ENCODE measurements around the gene TSR3.

The TSR3 gene

DNA sequence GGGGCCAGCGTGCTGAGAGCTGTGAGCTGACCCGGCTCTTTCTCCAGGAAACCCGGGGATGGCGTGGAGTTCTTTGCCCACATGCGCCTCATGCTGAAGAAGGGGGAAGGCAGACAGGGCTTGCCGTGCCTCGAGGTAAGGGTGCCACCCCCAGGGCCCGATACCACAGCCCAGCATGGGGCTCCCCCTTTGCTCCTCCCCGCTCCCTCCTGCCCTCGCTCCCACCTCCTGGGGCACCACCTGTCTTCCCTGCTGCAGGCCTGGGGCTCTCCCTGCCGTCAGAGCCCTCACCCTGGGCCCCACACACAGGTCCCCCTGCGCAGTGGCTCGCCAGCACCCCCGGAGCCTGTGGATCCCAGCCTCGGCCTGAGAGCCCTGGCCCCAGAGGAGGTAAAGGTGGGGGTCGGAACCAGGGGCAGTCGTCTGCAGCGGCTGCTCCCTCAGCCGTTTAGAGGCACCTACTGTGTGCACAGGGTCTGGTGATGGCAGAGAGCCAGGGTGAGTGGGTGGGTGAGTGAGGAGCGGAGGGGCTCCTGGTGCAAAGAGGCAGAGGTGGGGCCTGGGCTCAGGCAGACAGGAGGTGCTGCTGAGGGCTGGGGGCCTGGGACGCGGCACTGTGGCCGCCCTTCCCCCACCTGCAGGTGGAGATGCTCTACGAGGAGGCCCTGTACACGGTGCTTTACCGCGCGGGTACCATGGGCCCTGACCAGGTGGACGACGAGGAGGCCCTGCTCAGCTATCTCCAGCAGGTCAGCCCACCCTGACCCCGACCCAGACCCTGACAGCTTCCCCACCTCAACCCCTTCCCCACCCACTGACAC is 12.6 kb downstream of the TSR3 start:
- H3K4me1 ChIP-seq, result peaks cover 6% of the 10 kb centered on the region
- H3K9me3 ChIP-seq (ENCODE audit: control insufficient read depth, low read length), result no peaks in the 10 kb centered on the region
- H2AFZ ChIP-seq, result no peak overlapping the region
- no peak overlapping the region for H3K4me2 ChIP-seq (ENCODE audit: low read length)
- H3K79me2 ChIP-seq, result no peaks in the 10 kb centered on the region
- no peaks in the 10 kb centered on the region for H3K27me3 ChIP-seq (ENCODE audit: control insufficient read depth, insufficient read depth, low read length)
- TF ChIP-seq, protein P1, sequence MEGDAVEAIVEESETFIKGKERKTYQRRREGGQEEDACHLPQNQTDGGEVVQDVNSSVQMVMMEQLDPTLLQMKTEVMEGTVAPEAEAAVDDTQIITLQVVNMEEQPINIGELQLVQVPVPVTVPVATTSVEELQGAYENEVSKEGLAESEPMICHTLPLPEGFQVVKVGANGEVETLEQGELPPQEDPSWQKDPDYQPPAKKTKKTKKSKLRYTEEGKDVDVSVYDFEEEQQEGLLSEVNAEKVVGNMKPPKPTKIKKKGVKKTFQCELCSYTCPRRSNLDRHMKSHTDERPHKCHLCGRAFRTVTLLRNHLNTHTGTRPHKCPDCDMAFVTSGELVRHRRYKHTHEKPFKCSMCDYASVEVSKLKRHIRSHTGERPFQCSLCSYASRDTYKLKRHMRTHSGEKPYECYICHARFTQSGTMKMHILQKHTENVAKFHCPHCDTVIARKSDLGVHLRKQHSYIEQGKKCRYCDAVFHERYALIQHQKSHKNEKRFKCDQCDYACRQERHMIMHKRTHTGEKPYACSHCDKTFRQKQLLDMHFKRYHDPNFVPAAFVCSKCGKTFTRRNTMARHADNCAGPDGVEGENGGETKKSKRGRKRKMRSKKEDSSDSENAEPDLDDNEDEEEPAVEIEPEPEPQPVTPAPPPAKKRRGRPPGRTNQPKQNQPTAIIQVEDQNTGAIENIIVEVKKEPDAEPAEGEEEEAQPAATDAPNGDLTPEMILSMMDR (IDR thresholded peaks at IDR 0.05), result no peak
- no peak overlapping the region for H3K4me3 ChIP-seq (ENCODE audit: low read depth, low read length)
- no peak overlapping the region for H3K9ac ChIP-seq
- H3K36me3 ChIP-seq (ENCODE audit: control insufficient read depth, insufficient read depth, low read length), result no peaks in the 10 kb centered on the region
- no peak overlapping the region for H3K27ac ChIP-seq

DNA sequence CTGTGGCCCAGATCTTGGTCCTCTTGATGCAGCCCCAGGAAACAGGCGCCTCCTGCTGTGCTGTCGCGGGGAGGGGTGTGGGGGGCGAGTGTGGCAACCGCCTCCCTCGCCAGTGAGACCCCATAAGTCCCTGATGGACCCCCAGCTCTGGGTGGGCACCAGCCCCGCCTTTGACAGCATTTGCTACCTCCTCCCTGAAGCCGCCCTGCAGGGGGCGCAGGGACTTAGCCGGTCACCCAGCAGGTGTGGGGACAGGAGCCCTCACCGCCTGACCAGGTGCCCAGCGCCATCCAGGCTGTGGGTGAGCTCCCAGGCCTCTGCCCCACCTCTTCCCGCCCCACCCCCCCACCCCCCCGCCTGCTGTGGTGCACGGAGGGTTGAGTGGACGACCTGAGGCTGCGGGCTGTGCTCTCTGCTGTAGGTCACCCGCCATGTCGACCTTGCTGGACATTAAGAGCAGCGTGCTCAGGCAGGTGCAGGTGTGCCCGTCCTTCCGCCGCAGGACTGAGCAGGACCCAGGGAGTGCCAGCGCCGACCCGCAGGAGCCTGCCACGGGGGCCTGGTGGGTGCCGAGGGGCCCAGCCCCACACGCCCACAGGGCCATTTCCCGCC is 13.5 kb downstream of the TSR3 start:
- Histone ChIP-seq H3K79me2 (no peaks in the 10 kb centered on the region), H3K27me3 (ENCODE audit: control insufficient read depth, insufficient read depth, low read length) (no peaks in the 10 kb centered on the region), H3K36me3 (ENCODE audit: control insufficient read depth, insufficient read depth, low read length) (no peaks in the 10 kb centered on the region), H3K4me2 (ENCODE audit: low read length) (no peak overlapping the region), H3K4me1 (peaks cover 6% of the 10 kb centered on the region), H2AFZ (no peak overlapping the region), H3K4me3 (ENCODE audit: low read depth, low read length) (no peak overlapping the region), H3K27ac (no peak overlapping the region), H3K9me3 (ENCODE audit: control insufficient read depth, low read length) (no peaks in the 10 kb centered on the region), H3K9ac (no peak overlapping the region)
- TF ChIP-seq, protein P1 (IDR thresholded peaks at IDR 0.05), result no peak

DNA sequence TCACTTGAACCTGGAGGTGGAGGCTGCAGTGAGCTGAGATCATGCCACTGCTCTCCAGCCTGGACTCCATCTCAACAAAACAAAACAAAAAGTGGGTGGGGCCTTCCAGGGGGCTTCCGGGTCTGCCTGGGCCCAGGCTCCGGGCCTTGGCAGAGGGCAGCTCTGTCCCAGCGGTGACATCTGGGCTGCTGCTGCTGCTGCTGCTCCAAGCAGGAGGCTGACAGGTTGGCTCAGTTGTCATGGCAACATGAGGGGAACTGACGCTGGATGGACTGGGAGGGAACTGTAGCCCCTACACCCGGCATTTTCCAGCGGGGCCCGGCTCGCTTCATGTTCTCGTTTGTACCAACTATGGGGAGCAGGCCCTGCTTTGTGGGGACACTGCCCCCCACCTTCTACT is 14.2 kb downstream of the TSR3 start:
- TF ChIP-seq, protein P1 (IDR thresholded peaks at IDR 0.05), result no peak
- no peaks in the 10 kb centered on the region for H3K79me2 ChIP-seq
- no peaks in the 10 kb centered on the region for H3K36me3 ChIP-seq (ENCODE audit: control insufficient read depth, insufficient read depth, low read length)
- H3K27me3 ChIP-seq (ENCODE audit: control insufficient read depth, insufficient read depth, low read length), result no peaks in the 10 kb centered on the region
- no peak overlapping the region for H2AFZ ChIP-seq
- peaks cover 3% of the 10 kb centered on the region for H3K4me1 ChIP-seq
- H3K4me2 ChIP-seq (ENCODE audit: low read length), result no peak overlapping the region
- H3K4me3 ChIP-seq (ENCODE audit: low read depth, low read length), result no peak overlapping the region
- no peaks in the 10 kb centered on the region for H3K9me3 ChIP-seq (ENCODE audit: control insufficient read depth, low read length)
- H3K9ac ChIP-seq, result no peak overlapping the region
- no peak overlapping the region for H3K27ac ChIP-seq

DNA sequence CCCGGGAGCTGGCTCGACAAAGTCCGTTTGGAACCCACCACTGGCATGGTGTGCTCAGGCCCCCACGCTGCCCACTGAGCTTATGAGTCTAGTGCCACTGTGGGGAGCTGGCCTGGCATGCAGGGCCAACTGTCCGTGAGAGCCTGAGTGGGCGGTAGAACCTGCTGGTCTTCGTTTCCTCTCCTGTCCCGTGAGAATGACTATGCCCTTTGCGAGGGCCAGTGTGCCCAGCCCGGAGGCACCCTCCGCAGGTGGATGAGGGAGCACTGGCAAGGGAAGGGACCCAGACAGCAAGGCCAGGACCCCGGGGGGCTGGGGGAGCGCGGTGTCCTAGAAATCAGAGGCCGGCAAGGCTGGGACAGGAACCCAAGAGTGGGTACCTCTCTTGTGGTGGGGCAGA is 15.1 kb downstream of the TSR3 start:
- Histone ChIP-seq H3K36me3 (ENCODE audit: control insufficient read depth, insufficient read depth, low read length) (no peaks in the 10 kb centered on the region), H3K4me3 (ENCODE audit: low read depth, low read length) (no peak overlapping the region), H3K27me3 (ENCODE audit: control insufficient read depth, insufficient read depth, low read length) (no peaks in the 10 kb centered on the region), H2AFZ (no peak overlapping the region), H3K9ac (no peak overlapping the region), H3K27ac (no peak overlapping the region), H3K79me2 (no peaks in the 10 kb centered on the region), H3K4me2 (ENCODE audit: low read length) (no peak overlapping the region), H3K9me3 (ENCODE audit: control insufficient read depth, low read length) (no peaks in the 10 kb centered on the region), H3K4me1 (peaks cover 4% of the 10 kb centered on the region)
- TF ChIP-seq, protein P1 (IDR thresholded peaks at IDR 0.05), result no peak

All from parathyroid adenoma (tissue), 2 donors.